Subcutaneous abdominal adipose tissue (tissue), 5 donors: ENCODE measurements around the gene SLC44A4.
"Not testable (repeated sequence)": the region's sequence is repeated elsewhere in the genome, so short reads cannot be mapped to it uniquely, and the experiment has no call there.

ENCODE experiments used
- H3K27ac ChIP-seq: one replicate; pipeline ENCODE4 v1.7.0; 2013; ENCODE audit warnings: low read depth, mild to moderate bottlenecking, inconsistent platforms, low read length, moderate library complexity
- H3K27me3 ChIP-seq, 5 donors: one replicate each; pipeline ENCODE4 v1.7.0; 2013; ENCODE audit warnings: low read length in 5 of 5, inconsistent platforms in 1 of 5; ENCODE audit not compliant: control insufficient read depth in 5 of 5, insufficient read depth in 4 of 5
- H3K36me3 ChIP-seq, 5 donors: one replicate each; pipeline ENCODE4 v1.7.0; 2013; ENCODE audit warnings: low read length in 5 of 5; ENCODE audit not compliant: control insufficient read depth in 5 of 5, insufficient read depth in 5 of 5
- H3K4me1 ChIP-seq, 5 donors: one replicate each; pipeline ENCODE4 v1.7.0; 2013; ENCODE audit warnings: low read length in 5 of 5, mild to moderate bottlenecking in 3 of 5, moderate library complexity in 1 of 5; ENCODE audit not compliant: control insufficient read depth in 5 of 5, insufficient read depth in 5 of 5
- H3K4me3 ChIP-seq, 5 donors: one replicate each; pipeline ENCODE4 v1.7.0; 2013; ENCODE audit warnings: low read length in 5 of 5, low read depth in 1 of 5
- H3K9ac ChIP-seq, 5 donors: one replicate each; pipeline ENCODE4 v1.7.0; 2013; ENCODE audit warnings: low read length in 5 of 5, mild to moderate bottlenecking in 4 of 5, moderate library complexity in 3 of 5
- H3K9me3 ChIP-seq, 5 donors: one replicate each; pipeline ENCODE4 v1.7.0; 2013; ENCODE audit warnings: low read length in 5 of 5; ENCODE audit not compliant: control insufficient read depth in 5 of 5
- donor health status: healthy.
- donor health status: healthy.
- donor health status: healthy.
- donor health status: healthy.
- donor health status: healthy.

SLC44A4 gene

DNA sequence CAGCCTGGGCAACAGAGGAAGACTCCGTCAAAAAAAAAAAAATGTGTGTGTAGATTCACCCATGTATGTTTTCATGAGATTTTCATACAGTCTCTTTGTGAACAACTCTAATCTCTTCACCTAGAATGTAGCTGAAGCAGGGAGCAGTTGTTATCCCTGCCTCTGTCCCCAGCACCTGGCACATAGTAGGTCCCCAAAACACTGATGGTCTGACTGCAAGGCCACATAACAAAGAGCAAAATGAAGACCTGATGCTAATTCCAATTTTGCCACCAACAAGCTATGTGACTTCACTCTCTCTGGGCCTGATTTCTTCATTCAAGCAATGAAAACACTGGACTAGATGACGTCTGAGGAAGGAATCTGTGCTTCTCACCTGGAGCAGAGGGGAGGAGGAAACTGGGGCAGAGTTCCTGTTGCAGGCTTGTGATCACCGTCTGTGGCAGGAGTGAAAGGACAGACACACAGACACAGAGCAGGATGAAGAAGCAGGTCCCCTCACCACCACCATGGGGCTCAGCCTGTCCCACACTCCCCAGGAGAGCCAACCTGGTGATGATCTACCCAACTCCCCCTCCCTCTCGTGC is 4.6 kb downstream of the SLC44A4 start:
- Histone ChIP-seq H3K4me3 (no peak overlapping the region), H3K36me3 (no peaks in the 10 kb centered on the region), H3K4me1 (peaks cover 0 to 8% (median 3%) of the 10 kb centered on the region in 5 donors), H3K27ac (no peak overlapping the region), H3K27me3 (peaks cover 0 to 15% (median 12%) of the 10 kb centered on the region in 5 donors), H3K9ac (no peak overlapping the region), H3K9me3 (no peaks in the 10 kb centered on the region)

DNA sequence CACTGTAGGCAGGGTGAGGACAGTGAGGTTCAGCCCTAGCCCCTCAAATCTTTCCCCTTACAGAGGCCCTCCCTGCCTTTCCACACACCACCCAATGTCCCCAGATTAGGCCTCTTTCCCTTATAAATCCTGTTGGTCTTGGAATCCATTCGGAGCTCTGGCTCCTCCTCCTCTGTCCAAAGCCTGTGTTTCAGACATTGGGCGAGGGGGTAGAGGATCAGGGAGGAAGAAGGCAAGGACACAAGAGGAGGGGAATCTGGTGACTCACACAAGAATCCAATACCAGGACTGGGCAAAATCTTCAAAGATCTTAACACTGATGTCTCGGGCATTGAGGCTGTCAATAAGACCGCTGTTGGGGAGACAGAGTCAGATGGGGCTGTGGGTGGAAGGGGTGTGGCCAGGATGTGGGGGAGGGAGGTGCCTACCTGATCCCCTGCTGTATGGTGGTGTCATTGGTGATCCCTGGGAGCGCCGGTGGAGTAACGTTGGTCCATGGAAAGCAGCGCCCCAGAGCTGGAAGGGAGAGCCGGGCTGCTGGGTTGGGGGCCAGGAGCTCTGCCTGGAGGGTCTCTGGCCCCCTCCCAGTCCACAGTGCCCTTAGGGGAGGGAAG is 7.6 kb downstream of the SLC44A4 start:
- Histone ChIP-seq H3K27me3 (peaks cover 0 to 20% (median 13%) of the 10 kb centered on the region in 5 donors), H3K9me3 (no peaks in the 10 kb centered on the region), H3K36me3 (no peaks in the 10 kb centered on the region), H3K4me1 (no peaks in the 10 kb centered on the region), H3K9ac (no peak overlapping the region), H3K4me3 (no peak overlapping the region), H3K27ac (no peak overlapping the region)

DNA sequence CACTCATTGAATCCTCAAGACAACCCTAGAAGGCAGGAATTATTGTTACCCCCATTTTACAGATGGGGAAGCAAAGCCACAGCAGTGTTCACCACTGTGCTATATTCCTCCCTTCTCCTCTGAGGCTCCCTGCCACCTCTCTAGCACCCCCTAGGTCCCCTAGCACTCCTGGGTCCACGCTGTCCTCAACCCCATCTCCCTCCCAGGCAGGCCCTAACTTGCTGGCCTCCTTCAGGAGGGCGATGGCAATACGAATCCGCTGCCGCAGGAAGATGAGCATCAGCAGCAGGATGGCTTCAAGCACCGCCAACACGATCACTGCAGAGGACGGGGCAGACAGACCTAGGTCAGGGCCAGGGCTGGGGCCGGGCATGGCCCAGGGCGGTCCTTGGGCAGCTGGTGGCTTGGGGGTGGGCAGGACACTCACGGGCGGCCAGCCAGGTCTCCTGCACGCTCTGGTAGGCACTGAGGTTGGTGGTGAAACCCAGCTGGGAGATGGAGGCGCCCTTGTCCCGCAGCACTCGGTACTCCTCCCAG is 8.3 kb downstream of the SLC44A4 start:
- no peaks in the 10 kb centered on the region for H3K9me3 ChIP-seq
- H3K4me3 ChIP-seq: no peak overlapping the region
- H3K36me3 ChIP-seq: no peaks in the 10 kb centered on the region
- no peak overlapping the region for H3K27ac ChIP-seq
- peaks cover 0 to 20% (median 13%) of the 10 kb centered on the region in 5 donors for H3K27me3 ChIP-seq
- H3K4me1 ChIP-seq: no peaks in the 10 kb centered on the region
- H3K9ac ChIP-seq: no peak overlapping the region

DNA sequence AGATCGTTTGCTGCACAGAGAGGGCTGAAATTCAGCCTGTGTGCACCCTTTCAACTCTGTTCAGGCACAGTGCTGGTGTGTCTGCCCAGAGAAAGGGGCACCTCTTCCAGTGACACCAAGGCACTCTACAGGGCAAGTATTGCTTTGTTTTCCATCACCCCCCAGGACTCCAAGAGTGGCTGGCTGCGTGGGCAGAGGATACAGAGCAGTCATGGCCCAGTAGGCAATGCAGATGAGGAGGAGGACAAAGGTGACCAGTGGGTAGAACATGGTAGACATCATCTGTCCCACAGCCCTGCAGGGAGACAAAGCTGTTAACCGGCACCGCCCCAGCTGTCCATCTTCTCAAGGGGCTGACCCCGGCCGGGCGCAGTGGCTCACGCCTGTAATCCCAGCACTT is 9.5 kb downstream of the SLC44A4 start:
- Histone ChIP-seq H3K4me1 (peaks cover 0 to 2% (median 1%) of the 10 kb centered on the region in 5 donors), H3K27me3 (peaks cover 0 to 20% (median 13%) of the 10 kb centered on the region in 5 donors), H3K27ac (no peak overlapping the region), H3K9ac (no peak overlapping the region), H3K9me3 (no peaks in the 10 kb centered on the region), H3K36me3 (no peaks in the 10 kb centered on the region), H3K4me3 (no peak overlapping the region)

DNA sequence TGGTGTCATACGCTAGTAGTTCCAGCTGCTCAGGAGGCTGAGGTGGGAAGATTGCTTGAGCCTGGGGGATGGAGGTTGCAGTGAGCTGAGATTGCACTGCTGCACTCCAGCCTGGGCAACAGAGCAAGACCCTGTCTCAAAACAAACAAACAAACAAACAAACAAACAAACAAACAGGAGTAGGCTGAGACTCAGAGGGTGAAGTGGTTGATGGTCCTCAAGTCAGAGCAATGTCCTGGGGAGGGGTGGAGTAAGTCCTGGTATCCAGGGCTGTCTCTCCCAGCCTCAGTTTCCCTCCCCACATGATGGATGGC is 10.2 kb downstream of the SLC44A4 start:
- H3K4me3 ChIP-seq, H3K27ac ChIP-seq, H3K9ac ChIP-seq, H3K36me3 ChIP-seq, H3K9me3 ChIP-seq, H3K4me1 ChIP-seq: not testable (repeated sequence)
- H3K27me3 ChIP-seq: peaks cover 0 to 20% (median 13%) of the 10 kb centered on the region in 5 donors

DNA sequence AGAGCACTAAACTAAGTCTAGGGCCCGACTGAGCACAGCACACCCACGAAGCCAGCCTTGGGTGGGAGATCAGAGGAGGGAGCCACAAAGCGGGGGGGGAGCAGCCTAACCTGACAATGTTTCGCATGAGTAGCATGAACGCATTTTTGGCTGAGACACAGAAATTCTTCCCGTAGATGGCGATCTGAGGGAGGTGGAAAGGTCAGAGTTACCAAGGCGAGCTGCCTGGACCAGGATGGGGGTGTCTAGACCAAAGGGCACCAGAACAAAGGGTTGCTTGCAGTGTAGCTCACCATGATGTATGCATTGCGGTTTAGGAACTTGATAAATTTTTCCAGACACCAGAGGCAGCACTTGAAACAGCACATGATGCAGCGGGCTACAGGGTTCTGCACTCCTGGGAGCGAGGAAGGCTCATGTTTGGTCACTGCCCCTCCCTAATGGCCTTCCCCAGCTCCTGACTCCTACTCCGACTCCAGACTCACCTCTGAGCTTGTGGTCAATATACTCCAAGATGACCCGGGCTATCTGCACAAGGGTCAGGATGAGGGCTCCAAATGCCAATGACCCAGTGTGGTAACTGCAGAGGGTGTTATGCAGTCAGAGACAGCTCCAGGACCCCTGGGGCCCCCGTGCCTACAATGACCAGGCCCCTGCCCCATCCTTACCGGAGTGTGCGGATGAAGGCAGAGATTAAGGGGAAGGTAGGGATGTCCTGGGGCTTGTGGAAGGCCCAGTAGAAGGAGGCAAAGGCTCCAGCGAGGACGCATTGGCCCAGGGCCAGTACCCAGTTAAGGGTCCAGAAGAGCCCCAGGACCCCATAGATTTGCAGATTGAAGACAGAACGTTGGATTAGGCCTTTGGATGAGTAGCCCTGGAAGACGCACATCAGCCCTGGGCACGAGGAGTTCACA is 13.3 kb downstream of the SLC44A4 start:
- Histone ChIP-seq H3K4me3 (no peak overlapping the region), H3K36me3 (peaks cover 0 to 8% (median 6%) of the 10 kb centered on the region in 5 donors), H3K9ac (no peak overlapping the region), H3K9me3 (no peaks in the 10 kb centered on the region), H3K27me3 (peaks cover 0 to 14% (median under 1%) of the 10 kb centered on the region in 5 donors), H3K4me1 (peaks cover 3 to 26% (median 22%) of the 10 kb centered on the region in 5 donors), H3K27ac (no peak overlapping the region)

DNA sequence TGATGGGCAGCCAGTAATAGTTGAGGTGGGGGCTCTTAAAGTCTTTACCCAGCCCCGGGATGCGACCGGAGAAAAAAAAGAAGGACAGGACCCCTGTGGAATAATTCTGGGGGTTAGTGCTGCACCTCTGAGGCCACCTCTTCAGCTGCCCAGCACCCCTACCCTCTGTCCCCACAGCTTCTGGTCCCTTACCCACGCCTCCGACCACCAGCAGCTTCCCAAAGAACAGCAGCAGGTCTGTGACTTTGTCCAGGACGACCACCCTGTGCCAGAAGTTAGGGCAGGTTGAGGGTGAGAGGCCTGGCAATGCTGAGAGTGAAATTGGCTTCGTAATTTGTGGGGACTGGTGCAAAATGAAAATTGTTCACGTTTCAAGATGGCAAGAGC is 14.0 kb downstream of the SLC44A4 start:
- Histone ChIP-seq H3K4me3 (no peak overlapping the region), H3K9me3 (no peaks in the 10 kb centered on the region), H3K4me1 (peaks cover 3 to 26% (median 22%) of the 10 kb centered on the region in 5 donors), H3K36me3 (peaks cover 0 to 15% (median 12%) of the 10 kb centered on the region in 5 donors), H3K27me3 (peaks cover 0 to 8% (median 0%) of the 10 kb centered on the region in 5 donors), H3K9ac (no peak overlapping the region), H3K27ac (no peak overlapping the region)

DNA sequence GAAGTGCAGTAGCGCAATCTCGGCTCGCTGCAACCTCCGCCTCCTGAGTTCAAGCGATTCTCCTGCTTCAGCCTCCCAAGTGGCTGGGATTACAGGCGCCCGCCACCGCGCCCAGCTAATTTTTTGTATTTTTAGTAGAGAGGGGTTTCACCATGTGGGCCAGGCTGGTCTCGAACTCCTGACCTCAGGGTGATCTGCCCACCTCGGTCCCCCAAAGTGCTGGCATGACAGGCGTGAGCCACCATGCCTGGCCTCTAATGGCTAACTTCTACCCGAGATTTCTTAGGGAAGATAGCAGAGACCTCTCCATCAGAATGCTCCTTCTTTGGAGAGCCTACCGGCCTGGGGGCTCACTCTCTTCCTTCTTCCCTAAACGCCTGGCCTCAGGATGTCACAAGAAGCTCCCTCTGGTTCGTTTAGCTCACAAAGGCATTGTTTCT is 14.7 kb downstream of the SLC44A4 start:
- H3K9me3 ChIP-seq, H3K27me3 ChIP-seq: not testable (repeated sequence)
- peaks cover 0 to 22% (median 19%) of the 10 kb centered on the region in 5 donors for H3K36me3 ChIP-seq
- H3K27ac ChIP-seq: peak overlapping the region; percentile 92
- H3K9ac ChIP-seq: peak overlapping the region in 3 of 5 donors; percentile 61 to 75 (median 65)
- H3K4me1 ChIP-seq: peaks cover 3 to 26% (median 22%) of the 10 kb centered on the region in 5 donors
- peak overlapping the region; percentile 66 to 84 (median 71) for H3K4me3 ChIP-seq

DNA sequence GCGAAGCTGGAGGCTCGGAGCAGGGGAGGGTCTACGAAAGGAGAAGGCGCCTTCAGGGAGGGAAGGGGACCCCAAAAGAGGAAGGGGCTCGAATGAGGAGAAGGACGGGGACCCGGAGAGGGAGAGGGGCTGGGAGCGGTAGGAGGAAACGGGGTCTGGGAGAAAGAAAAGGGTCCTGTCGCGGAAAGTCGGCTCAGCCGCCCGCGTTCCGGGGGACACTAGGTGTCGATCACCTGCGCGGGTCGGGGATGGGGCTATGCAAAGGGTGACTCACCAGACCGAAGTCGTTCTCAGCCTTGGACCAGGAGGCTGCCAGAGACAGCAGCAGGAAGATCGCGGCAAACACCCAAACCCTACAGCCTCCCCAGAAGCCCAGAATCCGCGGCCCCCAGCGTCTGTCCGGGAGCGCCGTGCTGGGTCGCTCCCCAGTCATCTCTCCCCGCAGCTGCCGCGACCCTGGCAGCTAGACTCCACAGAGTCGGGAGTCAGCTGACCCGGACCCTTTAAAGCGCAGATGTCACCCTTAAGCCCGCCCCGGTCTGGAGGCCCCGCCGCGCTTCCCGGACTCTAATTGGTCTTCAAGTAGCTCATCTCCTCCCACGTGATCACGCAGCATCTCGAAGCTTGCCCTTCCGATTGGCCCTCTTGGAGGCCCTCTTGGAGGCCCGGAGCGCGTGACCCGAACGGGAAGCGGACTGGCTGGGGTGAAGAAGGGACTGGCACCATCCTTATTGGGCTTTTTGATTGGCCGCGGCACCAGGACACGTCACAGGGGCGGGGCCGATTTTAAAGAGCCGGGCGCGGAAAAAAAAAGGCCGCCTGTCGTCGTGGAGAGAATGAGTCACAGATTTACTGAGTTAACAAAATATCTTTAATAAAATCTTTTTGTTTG is 16.2 kb downstream of the SLC44A4 start, which contains the start of gene NEU1:
NEU1 (minus strand) TSS at position 478 of the 892 bp plus-strand sequence; CDS start at position 433, 45 bp downstream.
- peak within 1 kb of the TSS; percentile 81 to 86 (median 84) for H3K9ac ChIP-seq
- H3K4me3 ChIP-seq: peak within 1 kb of the TSS; percentile 86 to 97 (median 92)
- H3K27me3 ChIP-seq: no peaks in the 10 kb centered on the region
- H3K27ac ChIP-seq: peak within 1 kb of the TSS; percentile 92
- no peaks in the 10 kb centered on the region for H3K9me3 ChIP-seq
- H3K4me1 ChIP-seq: peaks cover 3 to 26% (median 22%) of the 10 kb centered on the region in 5 donors
- peaks cover 0 to 35% (median 28%) of the 10 kb centered on the region in 5 donors for H3K36me3 ChIP-seq
